Stimulated activated naive B cell treated with anti-CD40 and anti-IgM and Interleukin-4, amounts not matched to agents 10 μg/mL and 1 μg/mL and 100 μg/mL, for 72 hours (primary cell): ENCODE data around the gene INO80E.
A peak's percentile ranks its signal among the peaks of the same experiment; 100 is the strongest.
"Not testable (repeated sequence)": the region's sequence is repeated elsewhere in the genome, so short reads cannot be mapped to it uniquely, and the experiment has no call there.

Experiments
- ATAC-seq, 2 donors: fragments of 150-1000 bp; cut with Tn5 transposase; replicated peaks; 2 replicates each; pipeline ENCODE4 v1.10.0; 2021; ENCODE audit warnings: moderate library complexity in 1 of 2
- DNase-seq: peaks from one replicate; pipeline ENCODE4 v3.0.0; 2021
- H3K27ac Mint-ChIP-seq: one replicate; pipeline ENCODE4 v1.8.0; 2022; ENCODE audit warnings: mild to moderate bottlenecking, mixed read lengths
- H3K27me3 Mint-ChIP-seq, 2 donors: one replicate each; pipeline ENCODE4 v1.8.0; 2022; ENCODE audit warnings: mixed read lengths in 2 of 2
- H3K36me3 Mint-ChIP-seq, 2 donors: one replicate each; pipeline ENCODE4 v1.8.0; 2022; ENCODE audit warnings: mixed read lengths in 2 of 2, mild to moderate bottlenecking in 1 of 2
- H3K4me1 Mint-ChIP-seq, 2 donors: one replicate each; pipeline ENCODE4 v1.8.0; 2022; ENCODE audit warnings: mixed read lengths in 2 of 2, mild to moderate bottlenecking in 1 of 2
- H3K4me3 Mint-ChIP-seq, 2 donors: one replicate each; pipeline ENCODE4 v1.8.0; 2022; ENCODE audit warnings: mild to moderate bottlenecking in 2 of 2, mixed read lengths in 2 of 2, moderate library complexity in 1 of 2
- H3K9me3 Mint-ChIP-seq, 2 donors: one replicate each; pipeline ENCODE4 v1.8.0; 2022; ENCODE audit warnings: mixed read lengths in 2 of 2, mild to moderate bottlenecking in 1 of 2

The INO80E gene, protein sequence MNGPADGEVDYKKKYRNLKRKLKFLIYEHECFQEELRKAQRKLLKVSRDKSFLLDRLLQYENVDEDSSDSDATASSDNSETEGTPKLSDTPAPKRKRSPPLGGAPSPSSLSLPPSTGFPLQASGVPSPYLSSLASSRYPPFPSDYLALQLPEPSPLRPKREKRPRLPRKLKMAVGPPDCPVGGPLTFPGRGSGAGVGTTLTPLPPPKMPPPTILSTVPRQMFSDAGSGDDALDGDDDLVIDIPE

DNA sequence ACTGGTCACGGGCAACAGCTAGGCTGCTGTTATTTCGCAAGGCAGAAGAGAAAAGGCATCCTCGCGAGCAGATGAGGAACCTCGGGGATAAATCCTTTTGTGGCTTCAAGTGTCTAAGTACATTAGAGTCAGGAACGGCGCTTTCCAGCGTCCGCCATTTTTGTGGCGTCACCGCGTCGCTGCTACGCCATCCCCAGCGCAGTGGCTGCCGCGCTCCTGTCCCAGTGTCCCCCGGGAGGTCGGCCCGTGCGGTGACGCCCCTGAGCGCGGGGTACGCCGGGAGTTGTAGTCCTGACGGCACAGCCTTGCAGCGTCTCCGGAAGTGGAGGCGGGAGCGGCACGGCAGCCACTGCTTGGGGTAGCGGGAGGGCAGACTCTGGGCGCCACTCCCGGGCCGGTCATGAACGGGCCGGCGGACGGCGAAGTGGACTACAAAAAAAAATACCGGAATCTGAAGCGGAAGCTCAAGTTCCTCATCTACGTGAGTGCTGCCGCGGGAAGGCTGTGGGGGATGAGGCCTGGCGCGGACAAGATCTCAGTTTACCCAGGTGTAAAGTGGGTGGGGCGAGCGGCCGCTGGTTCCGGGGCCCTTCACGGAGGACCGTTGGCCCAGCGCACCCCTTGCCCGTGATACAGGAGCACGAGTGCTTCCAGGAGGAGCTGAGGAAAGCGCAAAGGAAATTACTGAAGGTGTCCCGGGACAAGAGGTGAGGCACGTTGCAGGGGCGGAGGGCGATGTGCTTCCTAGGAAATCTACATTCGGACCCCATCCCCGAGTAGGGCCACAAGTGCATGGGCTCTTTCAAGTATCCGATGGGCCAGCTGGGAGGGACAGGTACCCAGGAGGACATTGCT, at the start of gene INO80E:
INO80E (plus strand) TSS at position 331 of the 855 bp plus-strand sequence; CDS start at position 401, 70 bp downstream.
- peaks cover 32 to 48% of the 10 kb centered on the region in 2 donors for H3K4me1 Mint-ChIP-seq
- peak; percentile 99 for DNase-seq
- peak within 1 kb of the TSS; percentile 99 for H3K27ac Mint-ChIP-seq
- no peaks in the 10 kb centered on the region for H3K9me3 Mint-ChIP-seq
- ATAC-seq, result peak; percentile 95 to 97
- H3K27me3 Mint-ChIP-seq, result no peaks in the 10 kb centered on the region
- peak within 1 kb of the TSS; percentile 97 for H3K4me3 Mint-ChIP-seq
- H3K36me3 Mint-ChIP-seq, result peaks cover 22 to 46% of the 10 kb centered on the region in 2 donors

DNA sequence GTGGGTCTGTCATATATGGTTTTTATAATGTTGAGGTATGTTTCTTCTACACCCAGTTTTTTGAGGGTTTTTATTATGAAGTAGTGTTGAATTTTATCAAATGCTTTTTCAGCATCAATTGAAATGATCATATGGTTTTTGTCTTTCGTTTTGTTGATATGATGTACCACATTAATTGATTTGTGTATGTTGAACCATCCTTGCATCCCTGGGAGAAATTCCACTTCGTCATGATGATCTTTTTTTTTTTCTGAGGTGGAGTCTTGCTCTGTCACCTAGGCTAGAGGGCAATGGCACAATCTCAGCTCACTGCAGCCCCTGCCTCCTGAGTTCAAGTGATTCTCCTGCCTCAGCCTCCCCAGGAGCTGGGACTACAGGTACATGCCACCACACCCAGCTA, 48.1 kb upstream of the INO80E start:
- DNase-seq (no peak), ATAC-seq (no peak)
- H3K4me3 Mint-ChIP-seq, result no peak overlapping the region
- H3K4me1 Mint-ChIP-seq, result no peaks in the 10 kb centered on the region
- H3K9me3 Mint-ChIP-seq, result peaks cover 7% of the 10 kb centered on the region in 2 donors
- no peak overlapping the region for H3K27ac Mint-ChIP-seq
- H3K27me3 Mint-ChIP-seq, result peaks cover 0 to 10% of the 10 kb centered on the region in 2 donors
- H3K36me3 Mint-ChIP-seq, result no peaks in the 10 kb centered on the region

DNA sequence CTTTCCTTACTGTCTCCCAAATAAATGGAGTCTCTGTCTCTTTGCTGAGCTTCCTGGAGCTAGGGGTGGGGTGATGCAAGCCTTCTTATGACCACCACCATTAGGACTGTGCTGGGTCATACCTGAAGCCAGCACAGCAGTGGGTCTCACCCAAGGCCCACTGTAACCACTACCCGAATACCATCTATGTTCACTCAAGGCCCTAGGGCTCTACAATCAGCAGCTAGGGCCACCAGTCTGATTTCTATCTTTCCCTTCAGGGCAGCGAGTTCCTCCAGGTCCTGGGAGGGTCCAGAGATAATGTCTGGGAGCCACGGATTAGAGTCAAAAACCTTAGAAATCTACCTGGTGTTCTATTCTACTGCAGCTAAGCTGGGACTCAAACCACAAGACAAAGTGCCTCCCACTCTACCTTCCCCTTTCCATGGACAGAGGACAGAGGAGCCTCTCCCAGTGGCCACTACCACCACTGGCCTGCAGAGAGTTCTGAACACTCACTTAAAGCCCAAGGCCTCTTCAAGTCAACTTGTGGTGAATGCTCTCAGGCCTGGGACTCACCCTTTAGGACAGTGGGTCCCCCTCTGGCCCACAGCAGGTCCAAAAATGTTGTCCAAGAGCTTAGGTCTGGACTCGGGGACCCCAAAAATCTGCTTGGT, 45.1 kb upstream of the INO80E start:
- no peaks in the 10 kb centered on the region for H3K4me1 Mint-ChIP-seq
- H3K27me3 Mint-ChIP-seq, result peaks cover 0 to 10% of the 10 kb centered on the region in 2 donors
- no peak for ATAC-seq
- no peak overlapping the region for H3K4me3 Mint-ChIP-seq
- DNase-seq, result no peak
- H3K27ac Mint-ChIP-seq, result no peak overlapping the region
- peaks cover 7% of the 10 kb centered on the region in 2 donors for H3K9me3 Mint-ChIP-seq
- H3K36me3 Mint-ChIP-seq, result no peaks in the 10 kb centered on the region

DNA sequence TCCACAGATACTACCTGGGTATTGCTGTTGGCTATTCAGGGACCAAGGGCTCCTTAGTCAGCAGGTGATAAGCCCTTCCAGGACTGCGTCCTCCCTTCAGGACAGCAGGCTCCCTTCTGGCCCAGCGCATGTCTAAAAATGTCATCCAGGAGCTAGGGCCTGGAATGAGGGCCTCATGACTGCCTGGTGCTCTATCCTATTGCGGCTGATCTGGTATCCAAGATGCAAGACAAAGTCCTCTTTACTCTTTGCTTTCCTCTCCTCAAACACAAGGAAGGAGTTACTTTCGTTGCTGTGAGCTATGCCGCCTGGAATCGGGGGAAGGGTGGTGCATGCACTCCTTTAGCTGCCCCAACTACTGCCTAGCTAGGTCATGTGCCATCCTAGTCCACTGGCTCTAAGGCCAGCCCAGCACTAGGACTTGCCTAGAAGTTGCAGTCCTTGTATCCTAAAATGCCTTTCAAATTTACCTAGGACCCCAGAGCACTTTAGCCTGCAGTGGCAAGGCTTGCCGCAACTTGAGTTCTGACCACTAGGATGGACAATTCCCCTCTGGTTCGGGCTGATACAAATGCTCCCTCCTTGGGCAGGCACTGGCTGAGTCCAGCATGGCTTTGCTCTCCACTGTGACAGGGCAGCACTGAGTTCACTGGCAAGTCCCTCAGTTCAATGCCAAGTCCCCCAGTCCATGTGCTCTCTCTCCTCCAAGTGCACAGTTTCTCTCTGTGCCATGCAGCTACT, 44.2 kb upstream of the INO80E start:
- Mint-ChIP-seq H3K27me3 (peaks cover 0 to 10% of the 10 kb centered on the region in 2 donors), H3K27ac (no peak overlapping the region), H3K9me3 (peaks cover 7% of the 10 kb centered on the region in 2 donors), H3K36me3 (no peaks in the 10 kb centered on the region), H3K4me3 (no peak overlapping the region), H3K4me1 (no peaks in the 10 kb centered on the region)
- no peak for DNase-seq
- no peak for ATAC-seq

DNA sequence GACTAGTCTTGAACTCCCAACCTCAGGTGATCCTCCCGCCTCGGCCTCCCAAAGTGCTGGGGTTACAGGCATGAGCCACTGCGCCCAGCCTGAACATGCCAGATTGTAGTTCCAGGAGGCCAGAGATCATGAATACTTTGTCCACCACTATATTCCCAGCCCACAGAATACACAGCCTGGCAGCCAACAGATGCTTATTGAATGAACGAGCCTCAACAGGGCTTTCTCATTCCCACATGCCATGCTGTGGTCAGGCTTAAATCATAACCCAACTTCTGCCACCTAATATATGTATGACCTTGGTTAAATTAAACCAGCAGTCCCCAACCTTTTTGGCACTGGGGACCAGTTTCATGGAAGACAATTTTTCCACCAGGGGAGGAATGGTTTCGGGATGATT, 37.3 kb upstream of the INO80E start:
- ATAC-seq (no peak), DNase-seq (no peak)
- Mint-ChIP-seq H3K36me3 (no peaks in the 10 kb centered on the region), H3K27me3 (no peaks in the 10 kb centered on the region), H3K27ac (no peak overlapping the region), H3K4me3 (no peak overlapping the region), H3K9me3 (no peaks in the 10 kb centered on the region), H3K4me1 (peaks cover 10 to 18% of the 10 kb centered on the region in 2 donors)

DNA sequence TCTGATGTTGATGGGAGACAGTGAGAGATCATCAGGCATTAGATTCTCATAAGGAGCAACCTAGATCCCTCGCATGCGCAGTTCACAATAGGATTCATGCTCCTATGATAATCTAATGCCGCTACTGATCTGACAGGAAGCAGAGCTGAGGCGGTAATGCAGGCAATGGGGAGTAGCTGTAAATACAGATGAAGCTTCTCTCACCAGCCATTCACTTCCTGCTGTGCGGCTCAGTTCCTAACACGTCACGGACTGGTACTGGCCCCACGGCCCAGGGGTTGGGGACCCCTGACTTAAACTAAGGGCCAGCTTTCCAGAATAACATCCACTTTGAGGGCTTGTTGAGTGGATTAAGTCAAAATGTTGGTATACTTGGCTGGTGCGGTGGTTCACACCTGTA, 36.7 kb upstream of the INO80E start:
- Mint-ChIP-seq H3K4me3 (no peak overlapping the region), H3K9me3 (no peaks in the 10 kb centered on the region), H3K36me3 (no peaks in the 10 kb centered on the region), H3K4me1 (peaks cover 10 to 18% of the 10 kb centered on the region in 2 donors), H3K27me3 (no peaks in the 10 kb centered on the region), H3K27ac (peak overlapping the region; percentile 31)
- DNase-seq, result no peak
- ATAC-seq, result no peak

DNA sequence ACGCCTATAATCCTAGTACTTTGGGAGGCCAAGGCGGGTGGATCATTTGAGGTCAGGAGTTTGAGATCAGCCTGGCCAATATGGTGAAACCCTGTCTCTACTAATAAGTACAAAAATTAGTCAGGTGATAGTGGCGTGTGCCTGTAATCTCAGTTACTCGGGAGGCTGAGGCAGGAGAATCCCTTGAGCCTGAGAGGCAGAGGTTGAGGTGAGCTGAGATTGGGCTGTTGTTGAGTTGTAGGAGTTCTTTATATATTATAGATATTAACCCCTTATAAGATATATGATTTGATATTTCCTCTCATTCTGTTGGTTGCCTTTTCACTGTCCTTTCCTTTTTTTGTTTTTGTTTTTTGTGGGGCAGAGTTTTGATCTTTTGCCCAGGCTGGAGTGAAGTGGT, 36.2 kb upstream of the INO80E start:
- H3K4me3 Mint-ChIP-seq, H3K27me3 Mint-ChIP-seq, H3K9me3 Mint-ChIP-seq, H3K27ac Mint-ChIP-seq, H3K36me3 Mint-ChIP-seq, ATAC-seq, DNase-seq: not testable (repeated sequence)
- H3K4me1 Mint-ChIP-seq, result peaks cover 10 to 18% of the 10 kb centered on the region in 2 donors

DNA sequence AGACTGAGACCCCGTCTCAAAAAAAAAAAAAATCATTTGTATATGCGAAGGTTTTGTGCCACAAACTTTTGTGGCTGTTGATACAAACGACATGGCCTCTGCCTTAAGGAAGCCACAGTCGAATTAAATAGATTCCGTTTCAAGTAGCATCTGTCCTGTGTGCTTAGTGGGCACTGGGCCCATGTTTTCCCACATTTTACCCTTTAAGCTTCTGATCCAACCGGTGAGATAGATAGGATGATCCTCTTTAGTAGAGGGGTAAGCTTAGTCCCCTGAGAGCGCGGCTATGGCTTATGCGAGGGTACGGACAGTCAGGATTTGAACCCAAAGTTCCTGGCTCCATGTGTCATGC, 34.9 kb upstream of the INO80E start:
- no peaks in the 10 kb centered on the region for H3K27me3 Mint-ChIP-seq
- no peak for ATAC-seq
- DNase-seq, result no peak
- H3K9me3 Mint-ChIP-seq, result no peaks in the 10 kb centered on the region
- H3K27ac Mint-ChIP-seq, result no peak overlapping the region
- H3K36me3 Mint-ChIP-seq, result peaks cover 1 to 5% of the 10 kb centered on the region in 2 donors
- H3K4me3 Mint-ChIP-seq, result peak overlapping the region; percentile 84 to 91
- H3K4me1 Mint-ChIP-seq, result peaks cover 11 to 18% of the 10 kb centered on the region in 2 donors

DNA sequence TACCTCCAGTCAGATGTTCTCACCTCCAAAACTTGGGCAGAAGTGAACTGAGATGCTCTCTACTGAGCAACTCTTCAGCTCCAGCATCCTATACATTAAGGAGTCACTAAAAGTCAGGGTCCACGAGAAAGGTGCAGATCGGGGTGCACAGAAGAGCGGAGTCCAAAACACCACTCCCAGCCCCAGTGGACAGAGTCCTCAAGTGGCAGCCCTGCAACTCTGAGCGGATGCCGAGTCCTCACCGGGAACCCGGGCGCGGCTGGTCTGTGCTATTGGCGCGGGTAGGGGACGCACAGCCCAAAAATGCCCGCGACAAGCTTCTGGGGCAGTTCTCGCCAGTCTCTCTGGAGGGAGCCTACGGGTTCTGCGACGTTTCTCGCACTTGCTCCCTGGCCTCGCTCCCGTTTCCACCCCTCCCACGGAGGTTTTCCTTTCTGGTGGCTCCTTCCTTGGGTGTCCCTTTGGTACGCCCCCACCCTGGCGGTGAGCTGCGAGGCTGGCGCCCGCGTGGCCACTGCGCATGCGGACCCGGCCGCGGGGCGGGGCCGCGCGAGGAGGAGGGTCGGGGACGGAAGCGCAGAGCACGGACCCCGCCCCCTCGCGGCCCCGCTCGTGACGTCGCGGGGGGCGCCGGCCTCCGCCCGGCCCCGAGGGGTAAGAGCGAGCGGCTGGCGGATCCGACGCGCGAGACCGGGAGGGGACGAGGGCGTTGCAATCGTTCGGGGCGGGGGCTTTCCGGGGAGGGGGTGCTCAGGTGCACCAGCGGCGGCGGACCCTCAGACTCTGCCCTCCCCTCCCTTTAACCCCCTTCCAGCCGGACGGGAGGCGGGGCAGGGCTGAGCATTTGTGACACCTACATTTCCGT, 34.3 kb upstream of the INO80E start, which contains the start of gene TMEM219:
TMEM219 (plus strand) TSS at position 601 of the 865 bp plus-strand sequence. CDS start 1,065 bp downstream, outside the sequence.
- DNase-seq, result peak; percentile 91
- peak within 1 kb of the TSS; percentile 84 to 91 for H3K4me3 Mint-ChIP-seq
- peak; percentile 90 to 91 for ATAC-seq
- H3K4me1 Mint-ChIP-seq, result peaks cover 12 to 18% of the 10 kb centered on the region in 2 donors
- H3K9me3 Mint-ChIP-seq, result no peaks in the 10 kb centered on the region
- peaks cover 2 to 7% of the 10 kb centered on the region in 2 donors for H3K36me3 Mint-ChIP-seq
- peak within 1 kb of the TSS; percentile 91 for H3K27ac Mint-ChIP-seq
- no peaks in the 10 kb centered on the region for H3K27me3 Mint-ChIP-seq

DNA sequence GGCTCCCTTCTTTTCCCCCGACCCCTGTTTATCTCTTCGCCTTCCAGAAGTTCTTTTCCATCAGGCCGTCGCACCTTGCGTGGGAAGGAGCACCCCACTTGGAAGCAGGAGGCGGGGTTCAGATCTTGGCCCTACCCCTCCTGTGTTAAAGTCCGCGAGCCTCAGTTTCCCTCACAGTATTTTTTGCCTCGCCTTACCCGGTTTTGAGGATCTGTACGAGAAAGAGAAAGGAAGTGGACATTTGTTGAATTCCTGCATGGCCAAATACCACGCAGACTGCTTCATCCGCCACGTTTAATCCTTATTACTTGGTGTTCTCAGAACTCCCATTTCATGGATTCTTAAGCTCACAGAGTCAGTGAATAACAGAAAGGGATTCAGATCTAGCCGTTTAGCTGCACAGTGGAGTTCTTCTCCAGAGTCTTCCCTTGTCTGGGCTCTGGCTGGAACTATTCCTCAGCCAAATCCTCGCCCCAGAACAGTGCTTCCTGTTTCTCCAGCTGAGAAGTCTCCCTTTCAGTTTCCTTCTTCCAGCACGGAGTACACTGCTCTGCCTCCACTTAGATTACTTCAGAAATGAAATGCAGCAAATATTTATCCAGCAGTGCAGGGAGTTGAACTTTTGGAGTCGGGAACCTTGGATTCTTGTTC, 33.6 kb upstream of the INO80E start:
- DNase-seq (no peak), ATAC-seq (no peak)
- peaks cover 2 to 7% of the 10 kb centered on the region in 2 donors for H3K36me3 Mint-ChIP-seq
- peak overlapping the region; percentile 91 for H3K27ac Mint-ChIP-seq
- H3K4me3 Mint-ChIP-seq, result peak overlapping the region; percentile 84 to 91
- H3K27me3 Mint-ChIP-seq, result no peaks in the 10 kb centered on the region
- peaks cover 12 to 18% of the 10 kb centered on the region in 2 donors for H3K4me1 Mint-ChIP-seq
- no peaks in the 10 kb centered on the region for H3K9me3 Mint-ChIP-seq

DNA sequence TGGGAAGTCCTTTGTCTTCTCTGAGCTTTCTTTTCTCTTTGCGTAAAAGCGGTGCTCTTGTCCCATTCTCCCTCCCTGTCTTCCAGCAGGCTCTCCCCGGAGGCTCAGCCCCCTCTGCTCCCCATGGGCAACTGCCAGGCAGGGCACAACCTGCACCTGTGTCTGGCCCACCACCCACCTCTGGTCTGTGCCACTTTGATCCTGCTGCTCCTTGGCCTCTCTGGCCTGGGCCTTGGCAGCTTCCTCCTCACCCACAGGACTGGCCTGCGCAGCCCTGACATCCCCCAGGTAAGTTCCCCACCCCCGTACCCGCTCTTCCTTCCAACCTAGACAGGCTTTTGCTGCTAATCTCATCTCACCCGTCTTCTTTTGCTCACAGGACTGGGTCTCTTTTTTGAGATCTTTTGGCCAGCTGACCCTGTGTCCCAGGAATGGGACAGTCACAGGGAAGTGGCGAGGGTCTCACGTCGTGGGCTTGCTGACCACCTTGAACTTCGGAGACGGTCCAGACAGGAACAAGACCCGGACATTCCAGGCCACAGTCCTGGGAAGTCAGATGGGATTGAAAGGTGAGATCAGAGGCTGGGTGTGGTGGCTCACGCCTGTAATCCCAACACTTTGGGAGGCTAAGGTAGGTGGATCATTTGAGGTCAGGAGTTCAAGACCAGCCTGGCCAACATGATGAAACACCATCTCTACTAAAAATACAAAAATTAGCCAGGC, 32.9 kb upstream of the INO80E start:
- ATAC-seq, result no peak
- peak overlapping the region; percentile 84 to 91 for H3K4me3 Mint-ChIP-seq
- H3K4me1 Mint-ChIP-seq, result peaks cover 12 to 18% of the 10 kb centered on the region in 2 donors
- peak overlapping the region; percentile 91 for H3K27ac Mint-ChIP-seq
- H3K27me3 Mint-ChIP-seq, result no peaks in the 10 kb centered on the region
- no peak for DNase-seq
- H3K36me3 Mint-ChIP-seq, result peaks cover 3 to 11% of the 10 kb centered on the region in 2 donors
- no peaks in the 10 kb centered on the region for H3K9me3 Mint-ChIP-seq

DNA sequence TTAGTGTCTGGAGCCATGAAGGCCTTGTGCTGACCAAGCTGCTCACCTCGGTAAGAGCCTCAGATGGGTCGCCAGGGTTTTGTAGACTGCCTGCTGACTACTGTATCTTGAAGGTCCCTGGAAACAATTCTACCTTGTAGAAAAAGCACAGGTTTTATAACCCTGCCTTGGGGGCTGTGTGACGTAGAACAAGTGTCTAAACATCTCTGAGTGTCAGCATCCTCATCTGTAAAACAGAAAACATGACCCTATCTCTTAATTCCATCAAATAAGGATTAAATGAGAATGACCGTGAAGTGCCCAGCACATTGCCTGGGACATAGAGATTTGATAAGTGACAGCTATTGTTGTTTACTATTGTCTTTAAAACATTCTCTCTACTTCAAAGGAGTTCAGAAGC, 27.8 kb upstream of the INO80E start:
- peaks cover 0 to 5% of the 10 kb centered on the region in 2 donors for H3K9me3 Mint-ChIP-seq
- H3K27ac Mint-ChIP-seq, result no peak overlapping the region
- ATAC-seq (no peak), DNase-seq (no peak)
- H3K36me3 Mint-ChIP-seq, result peaks cover 24 to 43% of the 10 kb centered on the region in 2 donors
- H3K4me1 Mint-ChIP-seq, result peaks cover 7 to 13% of the 10 kb centered on the region in 2 donors
- H3K4me3 Mint-ChIP-seq, result no peak overlapping the region
- H3K27me3 Mint-ChIP-seq, result no peaks in the 10 kb centered on the region
